ENCODE measurements around the gene LSM11.

The LSM11 gene

DNA sequence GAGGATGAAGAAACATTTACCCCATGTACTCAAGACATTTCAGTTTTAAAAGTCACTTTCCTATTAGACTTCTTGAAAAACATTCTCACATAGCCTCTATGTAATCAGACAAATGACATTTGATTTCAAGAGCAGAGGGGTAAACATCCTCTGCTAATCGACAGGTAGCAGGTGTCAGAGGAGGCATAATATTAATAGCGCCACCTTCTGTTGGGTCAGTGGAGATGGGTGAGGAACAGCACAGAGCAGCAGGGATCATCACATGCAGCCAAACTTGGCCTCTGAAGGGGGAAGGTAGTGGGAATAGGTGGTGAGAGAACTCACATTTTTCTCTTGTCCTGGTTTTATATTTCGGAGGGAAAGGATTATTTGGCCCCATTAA lies 3.3 kb upstream of the LSM11 start:
- H3K27me3 ChIP-seq (ENCODE audit: control insufficient read depth, insufficient read depth, low read length) = no peaks in the 10 kb centered on the region
- H3K36me3 ChIP-seq (ENCODE audit: control insufficient read depth, insufficient read depth, low read length) = no peaks in the 10 kb centered on the region
- H3K9ac ChIP-seq = no peak overlapping the region

DNA sequence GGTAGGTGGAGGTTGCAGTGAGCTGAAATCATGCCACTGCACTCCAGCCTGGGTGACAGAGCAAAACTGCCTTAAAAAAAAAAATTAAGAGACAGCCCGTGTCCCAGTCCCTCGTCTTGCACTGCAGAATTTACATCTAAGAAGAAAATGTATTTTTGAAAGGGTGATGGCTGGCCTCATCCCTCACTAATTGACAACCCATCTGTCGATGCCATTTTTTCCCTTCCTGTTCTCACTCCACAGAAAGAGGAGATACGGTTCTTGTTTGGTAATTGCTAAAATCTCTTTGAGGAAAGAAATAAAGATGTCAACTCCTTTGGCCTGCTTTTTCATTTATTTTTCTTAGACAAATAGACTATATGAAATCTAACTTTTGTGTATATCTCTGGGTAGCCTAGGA lies 2.4 kb upstream of the LSM11 start:
- Histone ChIP-seq H3K4me2 (ENCODE audit: low read length) (no peak overlapping the region), H3K9me3 (ENCODE audit: control insufficient read depth, low read length) (no peaks in the 10 kb centered on the region), H3K27me3 (ENCODE audit: control insufficient read depth, insufficient read depth, low read length) (no peaks in the 10 kb centered on the region), H3K4me1 (peaks cover 9% of the 10 kb centered on the region), H3K36me3 (ENCODE audit: control insufficient read depth, insufficient read depth, low read length) (no peaks in the 10 kb centered on the region), H3K27ac (no peak overlapping the region), H3K9ac (no peak overlapping the region), H3K4me3 (ENCODE audit: low read depth, low read length) (no peak overlapping the region), H2AFZ (no peak overlapping the region), H3K79me2 (no peaks in the 10 kb centered on the region)
- TF ChIP-seq, protein P1, sequence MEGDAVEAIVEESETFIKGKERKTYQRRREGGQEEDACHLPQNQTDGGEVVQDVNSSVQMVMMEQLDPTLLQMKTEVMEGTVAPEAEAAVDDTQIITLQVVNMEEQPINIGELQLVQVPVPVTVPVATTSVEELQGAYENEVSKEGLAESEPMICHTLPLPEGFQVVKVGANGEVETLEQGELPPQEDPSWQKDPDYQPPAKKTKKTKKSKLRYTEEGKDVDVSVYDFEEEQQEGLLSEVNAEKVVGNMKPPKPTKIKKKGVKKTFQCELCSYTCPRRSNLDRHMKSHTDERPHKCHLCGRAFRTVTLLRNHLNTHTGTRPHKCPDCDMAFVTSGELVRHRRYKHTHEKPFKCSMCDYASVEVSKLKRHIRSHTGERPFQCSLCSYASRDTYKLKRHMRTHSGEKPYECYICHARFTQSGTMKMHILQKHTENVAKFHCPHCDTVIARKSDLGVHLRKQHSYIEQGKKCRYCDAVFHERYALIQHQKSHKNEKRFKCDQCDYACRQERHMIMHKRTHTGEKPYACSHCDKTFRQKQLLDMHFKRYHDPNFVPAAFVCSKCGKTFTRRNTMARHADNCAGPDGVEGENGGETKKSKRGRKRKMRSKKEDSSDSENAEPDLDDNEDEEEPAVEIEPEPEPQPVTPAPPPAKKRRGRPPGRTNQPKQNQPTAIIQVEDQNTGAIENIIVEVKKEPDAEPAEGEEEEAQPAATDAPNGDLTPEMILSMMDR (IDR thresholded peaks at IDR 0.05) = no peak

More for the DNA sequence above, 3.3 kb upstream of the LSM11 start:
- TF ChIP-seq, protein P1 (IDR thresholded peaks at IDR 0.05) = no peak
- Histone ChIP-seq H3K9me3 (ENCODE audit: control insufficient read depth, low read length) (no peaks in the 10 kb centered on the region), H3K4me3 (ENCODE audit: low read depth, low read length) (no peak overlapping the region), H3K4me2 (ENCODE audit: low read length) (no peak overlapping the region), H3K79me2 (no peaks in the 10 kb centered on the region), H2AFZ (no peak overlapping the region), H3K27ac (no peak overlapping the region), H3K4me1 (peaks cover 8% of the 10 kb centered on the region)

DNA sequence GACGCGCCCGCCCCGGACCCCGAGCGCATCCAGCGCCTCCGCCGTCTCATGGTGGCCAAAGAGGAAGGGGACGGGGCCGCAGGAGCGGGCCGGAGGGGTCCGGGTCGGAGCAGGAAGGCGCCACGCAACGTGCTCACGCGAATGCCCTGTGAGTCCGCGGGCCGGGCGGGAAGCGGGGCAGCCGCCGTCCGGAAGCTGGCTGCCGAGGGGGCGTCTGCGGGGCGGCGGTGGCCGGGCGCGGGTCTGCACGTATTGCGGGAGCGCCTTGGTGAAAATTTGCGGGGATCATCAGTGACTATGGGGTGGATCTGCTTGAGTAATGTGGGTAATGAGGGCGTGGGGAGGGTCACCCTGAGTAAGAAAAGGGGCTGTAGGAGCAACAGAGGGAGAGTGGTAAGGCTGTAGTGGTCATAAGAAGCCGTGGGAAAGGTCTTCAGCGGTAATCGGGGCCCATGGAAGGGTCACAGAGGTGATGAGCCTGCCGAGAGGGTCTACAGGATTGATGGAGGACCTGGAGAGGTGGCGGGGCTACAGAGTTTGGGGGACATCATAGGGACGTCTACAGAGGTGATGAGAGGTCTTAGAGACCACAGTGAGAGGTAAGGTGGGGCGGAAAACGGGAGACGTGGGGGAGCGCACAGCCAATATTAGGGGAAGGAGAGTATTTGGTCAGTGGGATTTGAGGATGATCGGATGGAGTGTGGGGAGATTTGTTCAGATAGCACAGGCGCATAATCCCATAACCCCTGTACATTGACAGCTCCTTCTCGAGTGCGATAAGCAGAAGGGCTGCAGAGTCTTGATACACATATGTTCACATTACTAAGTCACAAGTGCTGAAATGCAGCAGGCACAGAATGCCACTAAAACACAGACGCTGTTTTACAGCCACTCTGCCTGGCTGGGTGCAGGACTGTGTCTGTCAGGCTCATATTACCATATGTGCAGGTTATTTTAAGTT lies 819 bp downstream of the LSM11 start:
- Histone ChIP-seq H3K9me3 (ENCODE audit: control insufficient read depth, low read length) (no peaks in the 10 kb centered on the region), H3K4me2 (ENCODE audit: low read length) (peak overlapping the region; percentile 88), H3K9ac (no peak overlapping the region), H2AFZ (peak overlapping the region; percentile 95), H3K27ac (no peak overlapping the region), H3K27me3 (ENCODE audit: control insufficient read depth, insufficient read depth, low read length) (no peaks in the 10 kb centered on the region), H3K4me1 (peaks cover 9% of the 10 kb centered on the region), H3K36me3 (ENCODE audit: control insufficient read depth, insufficient read depth, low read length) (no peaks in the 10 kb centered on the region), H3K79me2 (no peaks in the 10 kb centered on the region), H3K4me3 (ENCODE audit: low read depth, low read length) (peak overlapping the region; percentile 60)
- TF ChIP-seq, protein P1 (IDR thresholded peaks at IDR 0.05) = no peak

DNA sequence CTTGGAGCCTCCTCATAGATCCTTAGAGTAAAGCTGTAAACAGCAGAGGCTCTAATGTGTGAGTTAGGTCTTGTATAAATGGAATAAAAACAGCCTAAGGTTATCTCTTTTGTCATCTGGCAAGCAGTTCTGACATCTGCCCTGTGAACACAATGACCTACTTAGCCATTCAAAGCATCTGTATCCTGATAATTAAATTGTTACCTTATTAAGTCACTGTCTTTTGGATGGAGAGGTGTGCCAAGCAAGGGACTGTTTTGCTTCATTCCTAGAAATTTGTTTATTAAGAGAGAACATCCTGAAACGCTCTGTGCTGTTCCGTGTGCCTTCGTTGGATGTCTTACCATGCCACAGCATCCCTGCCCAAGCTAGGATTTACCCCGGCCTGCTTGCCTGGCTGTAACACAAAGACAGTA lies 1.5 kb downstream of the LSM11 start:
- Histone ChIP-seq H3K27me3 (ENCODE audit: control insufficient read depth, insufficient read depth, low read length) (no peaks in the 10 kb centered on the region), H2AFZ (peak overlapping the region; percentile 95), H3K9ac (no peak overlapping the region), H3K27ac (no peak overlapping the region), H3K4me3 (ENCODE audit: low read depth, low read length) (peak overlapping the region; percentile 60), H3K36me3 (ENCODE audit: control insufficient read depth, insufficient read depth, low read length) (no peaks in the 10 kb centered on the region), H3K4me1 (peaks cover 9% of the 10 kb centered on the region), H3K9me3 (ENCODE audit: control insufficient read depth, low read length) (no peaks in the 10 kb centered on the region), H3K4me2 (ENCODE audit: low read length) (peak overlapping the region; percentile 88), H3K79me2 (no peaks in the 10 kb centered on the region)
- TF ChIP-seq, protein P1 (IDR thresholded peaks at IDR 0.05) = no peak

Data from parathyroid adenoma (tissue), 2 donors.